Hematopoietic multipotent progenitor cell treated with erythropoietin and hydrocortisone succinate and interleukin-3 and kit ligand, for 8 days (in vitro differentiated cells): Measurements from ENCODE around the gene TMCC1.
"Not testable (repeated sequence)": the region's sequence is repeated elsewhere in the genome, so short reads cannot be mapped to it uniquely, and the experiment has no call there.

Experiments used
- DNase-seq: peaks from one replicate; pipeline ENCODE4 v3.0.0-alpha.2; 2015

The TMCC1 gene

DNA sequence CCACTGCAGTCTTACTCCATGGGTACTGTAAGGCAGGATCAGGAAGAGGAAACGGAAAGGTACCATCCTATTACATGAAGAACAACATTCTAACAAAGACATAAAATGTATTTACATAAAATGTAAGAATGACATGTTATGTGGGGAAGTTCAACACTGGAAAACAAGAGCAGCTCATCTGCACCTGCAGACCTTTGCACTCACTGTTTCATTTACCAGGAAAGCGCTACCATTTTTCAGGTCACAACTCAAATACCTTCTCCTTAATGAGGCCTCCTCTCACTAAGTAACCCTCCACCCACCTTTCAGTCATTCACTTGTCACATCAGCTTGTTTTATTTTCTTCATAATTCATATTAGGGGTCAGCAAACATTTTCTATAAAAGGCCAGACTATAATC, 2.6 kb downstream of the TMCC1 start:
- no peak for DNase-seq

DNA sequence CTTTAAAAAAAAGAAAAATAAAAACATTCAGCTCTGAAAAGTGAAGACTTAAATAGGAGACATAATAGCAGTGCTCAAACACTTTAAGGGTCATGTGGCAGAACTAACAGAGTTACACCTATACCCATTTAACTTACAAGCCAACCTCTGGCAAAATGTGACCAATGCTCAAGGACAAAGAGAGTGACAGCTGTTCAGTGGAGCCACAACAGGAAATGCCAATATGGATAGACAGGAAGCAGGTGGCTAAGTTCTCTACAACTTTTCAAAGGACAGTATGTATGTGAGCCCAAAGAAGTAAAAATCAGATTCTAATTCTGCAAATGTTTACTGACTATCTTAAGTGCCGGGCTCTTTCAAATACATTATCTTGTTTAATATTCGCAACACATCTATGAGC, 3.4 kb downstream of the TMCC1 start:
- DNase-seq, result peak; percentile 50

DNA sequence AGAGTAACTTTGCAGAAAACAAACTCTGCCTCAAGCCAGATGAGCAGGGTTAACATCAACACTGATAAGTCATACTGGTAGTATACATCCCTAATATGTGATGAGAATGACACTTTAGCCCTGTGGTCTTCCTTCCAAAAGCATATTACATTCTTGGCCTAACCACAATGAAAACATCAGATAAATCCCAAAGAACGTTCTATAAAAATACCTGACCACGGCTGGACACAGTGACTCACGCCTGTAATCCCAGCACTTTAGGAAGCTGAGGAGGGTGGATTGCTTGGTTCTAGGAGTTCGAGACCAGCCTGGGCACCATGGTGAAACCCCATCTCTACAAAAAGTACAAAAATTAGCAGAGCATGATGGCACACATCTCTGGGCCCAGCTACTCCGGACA, 4.7 kb downstream of the TMCC1 start:
- no peak for DNase-seq

DNA sequence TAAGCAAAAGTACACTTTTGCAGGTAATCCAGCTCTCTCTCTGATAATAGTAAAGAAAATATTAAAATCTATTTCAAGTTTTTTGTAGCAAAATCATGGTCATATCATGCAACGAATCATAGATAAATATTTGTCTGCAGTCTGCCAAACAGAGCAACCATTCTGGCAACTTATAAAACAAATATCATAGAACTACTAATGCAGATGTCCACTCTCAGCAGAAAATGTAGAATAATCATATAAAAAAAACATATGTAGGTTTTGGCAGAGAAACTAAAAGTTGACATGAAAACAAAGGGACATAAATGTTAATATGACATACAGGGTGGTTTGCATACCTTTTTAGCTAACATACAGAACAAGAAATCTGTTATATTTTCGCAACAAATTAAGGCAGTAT, 12.2 kb downstream of the TMCC1 start:
- DNase-seq, result no peak

DNA sequence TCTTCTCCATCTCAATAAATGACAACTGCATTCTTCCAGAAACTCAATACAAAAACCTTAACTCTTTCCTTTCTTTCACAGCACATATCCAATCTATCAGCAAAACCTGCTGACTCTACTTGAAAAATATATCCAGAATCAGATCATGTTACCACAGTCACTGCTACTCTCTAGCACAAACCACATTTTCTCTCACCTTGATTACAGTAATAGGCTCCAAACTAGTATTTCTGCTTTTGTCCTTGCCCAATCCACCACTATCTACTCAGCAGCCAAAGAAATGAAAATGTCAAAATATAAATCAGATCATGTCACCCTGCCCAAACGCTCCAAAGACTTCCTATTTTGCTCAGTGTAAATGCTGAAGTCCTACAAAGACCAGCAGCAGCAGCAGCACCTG, 15.2 kb downstream of the TMCC1 start:
- no peak for DNase-seq

DNA sequence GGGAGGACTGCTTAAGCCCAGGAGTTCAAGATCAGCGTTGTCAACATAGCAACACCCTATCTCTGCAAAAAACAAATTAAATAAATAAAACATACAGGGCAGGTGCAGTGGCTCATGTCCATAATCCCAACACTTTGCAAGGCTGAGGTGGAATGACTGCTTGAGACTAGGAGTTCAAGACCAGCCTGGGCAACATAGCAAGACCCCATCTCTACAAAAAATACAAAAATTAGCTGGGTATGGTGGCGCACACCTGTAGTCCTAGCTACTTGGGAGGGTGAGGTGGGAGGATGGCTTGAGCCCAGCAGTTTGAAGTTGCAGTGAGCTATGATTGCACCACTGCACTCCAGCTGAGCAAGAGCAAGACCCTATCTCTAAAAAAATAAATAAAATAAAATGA, 19.0 kb downstream of the TMCC1 start:
- not testable (repeated sequence) for DNase-seq

DNA sequence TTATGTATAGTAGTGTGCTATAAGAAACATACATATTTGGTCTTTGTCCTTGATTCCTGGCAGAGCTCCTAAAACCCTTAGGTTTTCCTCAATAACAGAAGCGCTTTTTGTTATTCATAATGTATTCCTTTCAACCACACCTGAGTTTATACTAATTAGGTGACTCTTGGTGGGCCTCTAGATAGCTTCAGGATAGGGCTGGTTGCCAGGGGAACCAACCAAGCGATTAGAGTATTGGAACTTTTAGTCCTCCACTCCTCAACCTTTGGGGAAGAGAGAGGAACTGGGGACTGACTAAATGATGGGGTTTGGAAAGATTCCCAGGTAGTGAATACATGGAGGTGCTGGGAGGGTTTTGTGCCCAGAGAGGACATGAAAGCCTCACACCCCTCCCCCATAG, 24.6 kb downstream of the TMCC1 start:
- no peak for DNase-seq

DNA sequence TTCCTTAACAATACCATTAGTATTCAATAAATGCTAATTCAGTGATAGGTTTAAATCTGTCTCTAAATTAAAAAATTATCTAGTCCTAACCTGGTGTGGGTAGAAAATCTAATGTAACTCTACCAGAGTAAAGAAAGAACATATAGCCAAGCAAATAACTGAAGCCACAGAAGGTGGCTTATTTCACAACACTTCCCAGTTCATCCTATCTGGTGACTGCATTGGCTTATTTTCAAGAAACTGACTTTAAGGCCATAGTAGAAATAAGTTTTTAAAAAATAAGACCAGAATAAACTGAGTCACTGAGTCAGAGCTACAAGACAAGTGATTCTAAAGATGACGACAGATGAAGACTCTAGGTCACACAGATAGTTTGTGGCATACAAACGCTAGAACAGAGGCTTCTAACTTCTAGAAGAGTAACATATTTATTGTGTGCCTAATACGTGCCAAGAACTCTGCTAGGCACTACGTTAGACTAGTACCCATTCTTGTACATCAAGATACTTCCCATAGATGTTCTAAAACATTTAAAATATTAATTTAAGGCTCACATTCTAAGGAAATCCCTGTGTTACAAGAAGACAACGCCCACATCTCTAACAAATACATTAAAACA, 25.9 kb downstream of the TMCC1 start:
- DNase-seq, result no peak

DNA sequence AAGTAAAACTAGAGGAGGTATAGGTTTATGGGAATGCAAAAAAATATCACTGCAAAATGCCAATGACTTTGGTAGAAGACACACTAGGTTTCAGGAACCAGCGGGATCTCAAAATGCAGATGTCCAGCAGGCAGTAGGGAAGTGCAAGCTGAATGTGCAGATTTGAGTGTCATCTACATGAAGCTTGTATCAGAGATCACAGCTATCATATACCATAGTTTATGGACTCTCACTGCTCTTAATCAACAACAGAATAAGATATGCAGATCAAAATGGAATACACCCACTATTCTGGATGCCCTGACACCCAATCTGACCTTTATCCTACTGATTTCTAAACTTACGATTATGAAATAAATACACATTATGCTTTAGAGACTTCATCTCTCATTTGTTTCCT, 27.7 kb downstream of the TMCC1 start:
- DNase-seq, result no peak

DNA sequence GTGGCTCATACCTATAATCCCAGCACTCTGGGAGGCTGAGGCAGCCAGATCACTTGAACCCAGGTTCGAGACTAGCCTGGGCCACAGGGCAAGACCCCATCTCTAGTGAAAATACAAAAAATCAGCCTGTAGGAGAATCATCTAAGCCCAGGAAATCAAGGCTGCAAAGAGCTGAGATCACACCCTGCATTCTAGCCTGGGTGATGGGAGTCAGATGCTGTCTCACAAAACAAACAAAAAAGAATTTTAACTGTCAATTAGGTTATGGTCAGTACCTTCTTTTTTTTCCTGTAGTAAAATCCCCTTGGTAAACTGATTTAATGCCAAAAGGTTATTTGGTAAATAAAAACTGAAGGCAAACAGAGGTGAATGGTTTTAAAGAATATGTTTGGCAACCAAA, 29.0 kb downstream of the TMCC1 start:
- no peak for DNase-seq

DNA sequence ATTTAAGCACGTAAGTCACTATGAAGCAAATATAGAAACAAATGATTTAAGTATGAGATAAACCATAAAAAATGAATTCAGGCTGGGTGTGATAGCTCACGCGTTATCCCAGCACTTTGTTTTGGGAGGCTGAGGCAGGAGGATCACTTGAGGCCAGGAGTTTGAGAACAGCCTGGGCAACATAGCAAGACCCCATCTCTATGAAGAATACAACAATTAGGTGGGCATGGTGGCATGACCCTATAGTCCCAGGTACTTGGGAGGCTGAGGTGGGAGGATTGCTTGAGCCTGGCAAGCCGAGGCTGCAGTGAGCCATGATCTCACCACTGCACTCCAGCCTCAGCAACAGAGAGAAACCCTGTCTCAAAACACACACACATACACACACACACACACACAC, 34.2 kb downstream of the TMCC1 start:
- no peak for DNase-seq

DNA sequence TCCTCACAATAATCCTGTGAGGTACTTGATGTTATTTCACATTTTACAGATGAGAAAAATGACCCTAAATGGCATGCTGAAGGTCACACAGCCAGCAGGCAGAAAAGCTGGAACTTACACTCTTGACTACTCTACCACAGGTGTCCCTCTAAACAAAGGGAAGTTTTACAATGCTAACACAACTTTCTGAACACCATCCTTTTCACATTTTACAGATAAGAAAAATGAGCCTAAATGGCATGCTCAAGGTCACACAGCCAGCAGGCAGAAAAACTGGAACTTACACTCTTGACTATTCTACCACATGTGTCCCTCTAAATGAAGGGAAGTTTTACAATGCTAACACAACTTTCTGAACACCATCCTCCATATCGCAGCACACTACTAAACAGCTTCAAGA, 35.6 kb downstream of the TMCC1 start:
- DNase-seq, result no peak

DNA sequence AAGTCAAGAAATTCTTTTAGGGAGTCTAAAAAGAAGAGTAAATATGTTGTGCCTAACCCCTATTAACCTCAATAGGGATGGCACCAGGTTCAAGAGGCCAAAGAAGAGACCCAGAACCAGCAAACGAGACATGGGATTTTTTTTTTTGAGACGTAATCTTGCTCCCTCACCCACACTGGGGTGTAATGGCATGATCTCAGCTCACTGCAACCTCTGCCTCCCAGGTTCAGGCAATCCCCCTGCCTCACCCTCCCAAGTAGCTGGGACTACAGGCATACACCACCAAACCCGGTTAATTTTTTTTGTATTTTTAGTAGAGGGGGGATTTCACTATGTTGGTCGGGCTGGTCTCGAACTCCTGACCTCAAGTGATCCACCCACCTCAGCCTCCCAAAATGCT, 36.7 kb downstream of the TMCC1 start:
- DNase-seq, result not testable (repeated sequence)

DNA sequence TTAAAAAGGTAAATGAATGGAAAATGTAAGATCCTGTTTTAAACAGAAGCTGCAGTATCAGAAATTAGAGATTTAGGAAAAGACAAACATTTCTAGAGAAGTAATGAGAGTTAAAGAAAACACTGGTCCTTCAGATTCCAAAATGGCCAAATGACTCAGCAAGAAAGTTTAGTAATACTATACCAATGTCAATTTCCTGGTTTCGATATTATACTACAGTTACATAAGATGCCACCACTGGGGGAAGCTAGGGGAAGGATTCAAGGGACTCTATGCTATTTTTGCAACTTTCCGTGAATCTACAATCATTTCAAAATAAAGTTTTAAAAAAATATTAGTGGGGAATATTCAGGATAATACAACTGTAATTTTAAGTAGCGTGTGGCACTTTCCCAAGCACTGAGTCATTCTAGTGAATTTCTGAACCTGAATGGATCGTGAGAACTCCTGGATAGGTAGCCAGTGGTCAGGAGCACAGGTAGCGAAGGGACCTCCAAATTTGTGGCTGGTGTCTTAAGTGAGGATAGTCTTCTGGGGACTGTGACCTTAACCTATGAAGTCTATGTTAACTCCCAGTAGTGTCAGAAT, 37.6 kb downstream of the TMCC1 start:
- DNase-seq, result peak; percentile 15

DNA sequence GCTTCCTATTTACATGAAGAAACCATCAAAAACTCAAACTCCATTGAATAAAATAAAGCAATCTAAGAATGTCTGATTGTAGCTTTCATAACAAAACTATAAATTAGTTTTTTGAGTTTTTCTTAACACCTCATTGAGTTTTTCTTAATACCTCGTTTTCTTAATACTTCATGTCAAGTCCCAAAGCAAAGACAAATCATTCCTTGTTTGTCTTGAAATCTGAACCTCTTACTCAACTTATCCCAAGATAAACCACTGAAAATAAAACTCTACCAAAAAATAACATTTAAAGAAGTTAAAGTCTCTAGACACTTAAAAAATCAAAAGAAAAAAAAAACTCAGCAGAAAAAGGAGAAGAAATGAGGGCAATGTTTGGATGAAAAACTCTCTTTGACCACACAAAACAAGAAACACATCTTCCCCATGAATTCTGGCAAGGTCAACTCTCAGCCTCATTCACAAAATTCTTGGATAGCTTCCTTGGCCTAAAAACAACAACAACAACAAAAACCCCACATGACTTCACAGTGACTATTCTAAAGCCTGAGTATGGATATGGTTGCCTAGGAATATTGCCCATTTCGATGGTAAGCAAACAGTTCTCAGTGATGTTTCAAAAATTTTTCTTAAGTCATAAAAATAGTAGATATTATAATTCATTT, 38.2 kb downstream of the TMCC1 start:
- DNase-seq, result no peak

DNA sequence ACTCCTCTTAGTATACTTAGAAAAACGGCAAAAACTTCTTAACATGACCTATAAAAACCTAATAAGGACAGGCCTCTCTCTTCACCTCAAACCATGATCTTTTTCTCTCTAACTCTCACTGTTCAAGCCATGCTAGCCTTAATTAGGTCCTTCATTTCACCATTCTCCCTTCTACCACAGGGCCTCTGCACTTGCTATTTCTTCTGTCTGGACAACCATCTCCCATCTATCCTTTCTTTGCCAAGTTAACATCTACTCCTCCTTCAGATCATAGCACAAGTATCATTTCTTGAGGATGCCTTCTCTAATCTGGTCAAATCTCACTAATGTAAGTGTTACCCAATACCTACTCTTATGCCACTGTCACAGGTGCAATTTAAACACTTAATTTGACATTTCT, 39.1 kb downstream of the TMCC1 start:
- no peak for DNase-seq

DNA sequence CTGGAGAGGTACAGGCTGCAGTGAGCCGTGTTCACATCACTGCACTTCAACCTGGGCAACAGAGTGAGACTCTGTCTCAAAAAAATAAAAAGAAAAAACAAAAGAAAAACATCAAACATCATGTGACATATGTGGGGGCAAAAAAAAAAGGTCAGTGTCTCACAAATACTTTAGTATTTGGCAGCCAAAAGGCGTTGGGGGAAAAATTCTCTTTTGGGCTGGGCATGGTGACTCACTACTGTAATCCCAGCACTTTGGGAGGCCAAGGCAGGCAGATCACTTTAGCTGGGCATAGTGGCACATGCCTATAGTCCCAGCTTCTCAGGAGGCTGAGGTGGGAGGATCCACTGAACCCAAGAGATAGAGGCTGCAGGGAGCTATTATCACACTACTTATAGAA, 47.6 kb downstream of the TMCC1 start:
- no peak for DNase-seq

DNA sequence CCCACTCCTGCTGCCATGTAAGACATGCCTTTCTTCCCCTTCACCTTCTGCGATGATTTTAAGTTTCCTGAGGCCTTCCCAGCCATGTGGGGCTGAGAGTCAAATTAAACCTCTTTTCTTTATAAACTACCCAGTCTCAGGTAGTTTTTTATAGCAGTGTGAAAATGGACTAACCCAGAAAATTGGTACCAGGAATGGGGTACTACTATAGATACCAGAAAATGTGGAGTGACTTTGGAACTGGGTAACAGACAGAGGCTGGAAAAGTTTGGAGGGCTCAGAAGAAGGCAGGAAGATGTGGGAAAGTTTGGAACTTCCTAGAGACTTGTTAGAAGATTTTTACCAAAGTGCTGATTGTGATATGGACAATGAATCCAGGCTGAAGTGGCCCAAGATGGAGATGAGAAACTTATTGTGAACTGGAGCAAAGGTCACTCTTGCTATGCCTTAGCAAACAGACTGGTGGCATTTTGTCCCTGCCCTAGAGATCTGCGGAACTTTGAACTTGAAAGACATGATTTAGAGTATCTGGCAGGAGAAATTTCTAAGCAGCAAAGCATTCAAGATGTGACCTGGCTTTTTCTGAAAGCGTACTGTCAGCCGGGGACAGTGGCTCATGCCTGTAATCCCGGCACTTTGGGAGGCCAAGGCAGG, 52.7 kb downstream of the TMCC1 start:
- no peak for DNase-seq

DNA sequence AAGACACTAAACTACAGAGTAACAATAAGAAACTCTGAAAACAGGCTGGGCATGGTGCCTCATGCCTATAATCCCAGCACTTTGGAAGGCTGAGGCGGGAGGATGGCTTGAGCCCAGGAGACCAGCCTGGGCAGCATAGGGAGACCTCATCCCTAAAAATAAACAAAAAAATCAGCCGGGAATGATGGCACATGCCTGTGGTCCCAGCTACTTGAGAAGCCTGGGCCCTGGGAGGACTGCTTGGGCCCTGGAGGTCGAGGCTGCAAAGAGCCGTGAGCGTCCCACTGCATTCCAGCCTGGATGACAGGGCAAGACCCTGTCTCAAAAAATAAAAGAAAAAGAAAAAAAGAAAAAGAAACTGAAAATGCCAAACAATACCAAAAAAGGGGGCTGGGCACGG, 55.4 kb downstream of the TMCC1 start:
- no peak for DNase-seq

DNA sequence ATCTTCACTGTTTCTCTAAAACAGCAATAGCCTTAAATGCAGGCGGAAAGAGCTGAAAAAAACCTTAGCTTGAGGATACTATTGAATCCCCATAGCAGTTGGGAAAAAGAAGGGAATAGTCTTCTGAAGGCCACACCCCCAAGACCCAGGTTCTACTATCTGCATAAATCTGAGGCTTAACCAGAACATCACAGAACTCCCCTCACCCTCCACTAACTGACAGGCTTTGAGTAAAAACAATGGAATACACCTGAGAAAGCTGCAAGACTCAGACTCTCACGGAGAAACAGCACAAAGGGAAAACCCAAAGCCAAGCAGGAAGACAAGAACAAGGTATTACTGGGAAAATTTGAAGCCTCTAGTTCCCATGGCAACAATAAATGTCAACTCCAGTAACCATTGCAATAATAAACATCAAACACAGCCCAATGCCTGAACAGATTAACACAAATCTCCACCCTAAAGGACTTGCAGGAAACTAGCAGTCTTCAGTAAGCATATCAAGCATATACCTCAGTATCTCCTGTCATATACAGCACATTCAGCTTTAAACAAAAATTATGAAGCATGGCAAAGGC, 56.4 kb downstream of the TMCC1 start:
- no peak for DNase-seq

DNA sequence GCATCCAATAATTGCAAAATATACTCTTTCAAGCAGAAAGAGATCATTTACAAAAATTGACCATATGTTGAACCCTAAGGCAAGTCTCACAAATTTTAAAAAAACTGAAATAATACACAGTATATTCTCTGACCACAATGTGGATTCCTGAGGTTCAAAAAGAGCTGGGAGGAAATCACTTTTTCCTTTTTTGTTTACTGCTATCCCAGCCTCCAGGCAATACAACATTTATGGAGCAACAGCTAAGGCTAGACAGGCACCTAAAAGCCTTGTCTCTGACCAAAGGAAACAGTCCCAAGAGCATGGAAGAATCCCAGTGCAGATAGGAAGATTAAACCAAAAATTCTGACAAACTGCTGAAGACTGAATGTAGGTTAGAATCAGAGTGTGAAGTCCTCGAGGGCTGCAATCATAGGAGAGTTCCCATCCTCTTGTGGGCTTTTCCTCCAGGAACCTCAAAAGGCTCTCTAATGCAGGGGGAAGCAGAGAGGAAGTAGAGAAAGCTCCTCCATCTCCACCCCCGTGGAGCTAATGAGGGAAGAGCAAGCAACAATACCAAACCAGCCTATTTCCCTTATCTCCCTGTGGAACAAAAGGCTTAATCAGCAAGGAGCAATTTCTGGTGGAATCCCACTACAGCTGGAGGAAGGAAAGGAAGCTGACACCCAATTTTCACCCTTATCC, 57.0 kb downstream of the TMCC1 start:
- DNase-seq, result no peak

DNA sequence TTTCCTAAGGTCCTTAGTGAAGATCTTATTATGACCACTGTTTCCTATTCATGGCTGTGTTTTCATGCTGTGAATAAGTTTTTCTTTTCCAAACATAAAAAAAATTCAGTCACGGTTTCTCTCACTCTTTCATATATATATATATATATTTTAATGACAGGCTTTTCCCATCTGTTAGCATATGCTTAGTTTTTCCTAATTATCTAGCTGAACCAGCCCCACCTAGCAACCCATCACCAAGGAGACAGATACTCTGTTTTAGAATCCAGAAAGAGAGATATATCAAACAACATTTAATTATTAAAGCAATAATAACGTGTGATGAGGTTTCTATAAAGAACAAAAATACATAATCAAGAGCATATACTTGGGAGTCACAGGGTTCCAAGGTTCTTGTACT, 58.3 kb downstream of the TMCC1 start:
- no peak for DNase-seq

DNA sequence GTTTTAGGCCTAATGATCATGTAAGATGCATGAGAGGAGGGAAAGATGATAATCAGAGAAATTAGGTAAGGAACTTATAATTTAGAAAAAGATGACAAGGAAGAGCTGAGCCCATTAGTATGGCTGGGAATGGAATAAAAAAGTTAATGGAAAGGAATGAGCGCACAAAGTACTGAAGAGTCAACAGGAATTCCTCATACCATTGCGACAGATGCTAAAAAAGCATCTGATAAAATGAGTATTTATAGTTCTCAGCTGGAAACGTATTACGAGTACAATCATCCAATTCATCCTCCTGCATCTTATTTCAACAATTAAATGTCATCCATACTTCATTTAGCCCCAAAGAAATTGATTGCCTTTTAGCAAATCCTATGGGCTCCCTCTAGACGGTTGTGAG, 58.9 kb downstream of the TMCC1 start:
- DNase-seq, result no peak
